Measurements from ENCODE around the gene LRRC15.

Gene LRRC15

DNA sequence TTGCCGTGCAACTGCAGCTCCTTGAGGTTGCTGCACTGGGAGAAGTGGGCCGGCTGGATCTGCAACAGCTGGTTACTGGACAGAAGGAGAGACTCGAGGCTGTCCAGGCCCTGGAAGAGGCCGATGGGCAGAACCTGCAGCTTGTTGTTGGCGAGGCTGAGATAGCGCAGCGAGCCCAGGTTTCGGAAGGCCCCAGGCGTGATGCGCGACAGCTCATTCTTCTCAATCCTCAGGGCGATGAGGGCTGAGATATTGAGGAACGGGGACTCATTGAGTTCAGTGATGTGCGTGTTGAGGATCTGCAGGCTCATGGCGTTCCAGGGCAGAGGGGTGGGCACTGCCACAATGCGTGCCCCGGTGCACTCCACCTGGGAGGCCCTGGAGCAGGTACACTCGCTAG is 9.0 kb downstream of the LRRC15 start:
- DNase-seq (ENCODE audit: low read depth), result no peak

DNA sequence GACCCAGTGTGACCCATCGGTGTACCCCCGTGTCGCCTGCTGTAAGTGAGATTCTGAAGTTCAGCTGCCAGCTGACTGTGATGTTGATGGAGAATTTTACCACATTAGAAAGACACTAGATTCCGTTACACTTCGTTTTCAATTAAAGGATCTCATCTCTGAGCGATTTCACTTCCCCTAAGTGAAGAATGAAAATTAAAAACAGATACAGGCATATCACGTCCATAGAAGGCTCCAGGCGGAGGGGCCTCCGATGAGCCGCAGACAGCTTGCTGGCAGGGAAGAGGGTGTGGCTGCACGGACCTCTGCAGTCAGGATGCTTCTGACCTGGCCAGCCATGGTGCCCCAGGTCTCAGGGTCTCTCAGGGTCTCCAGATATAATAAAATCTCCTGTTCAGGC is 11.9 kb downstream of the LRRC15 start:
- no peak for DNase-seq (ENCODE audit: low read depth)

DNA sequence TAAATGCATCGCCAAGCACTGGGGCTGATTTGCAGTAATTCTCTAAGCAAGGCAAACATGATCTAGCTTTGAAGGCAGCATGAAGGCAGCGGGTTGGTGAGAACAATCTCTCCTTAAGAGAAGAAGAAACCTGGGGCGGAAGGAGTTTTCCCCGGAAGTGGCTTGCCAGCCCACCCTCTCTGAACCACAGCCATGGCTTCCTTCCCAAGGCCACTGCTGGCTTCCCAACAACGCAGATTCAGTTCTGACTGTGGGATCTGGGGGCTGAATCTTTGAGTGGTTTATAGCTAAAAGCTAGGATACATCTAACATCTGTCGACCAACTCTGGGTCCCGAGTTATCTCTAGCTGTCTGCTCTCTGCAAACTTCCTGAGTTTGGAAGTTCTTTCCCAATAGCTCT is 14.2 kb downstream of the LRRC15 start:
- DNase-seq (ENCODE audit: low read depth), result no peak

DNA sequence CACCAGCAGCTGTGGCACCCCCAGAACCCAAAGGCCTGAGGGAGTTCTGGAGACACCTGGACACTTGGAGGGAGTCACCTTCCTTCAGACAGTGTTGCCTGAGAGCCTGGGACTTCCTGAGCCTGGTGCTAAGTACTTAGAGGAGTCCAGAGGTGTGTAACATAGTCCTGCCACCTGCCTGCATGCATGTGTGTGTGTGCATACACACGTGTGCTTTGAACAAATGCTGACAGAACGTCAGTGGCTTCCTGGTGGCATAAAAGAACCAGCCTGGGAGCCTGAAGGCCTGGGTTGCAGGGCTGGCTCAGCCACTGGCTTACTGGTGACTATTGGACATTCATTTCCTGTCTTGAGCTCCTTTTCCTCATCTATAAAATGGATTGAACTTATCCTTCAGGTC is 15.2 kb downstream of the LRRC15 start:
- DNase-seq (ENCODE audit: low read depth), result no peak

DNA sequence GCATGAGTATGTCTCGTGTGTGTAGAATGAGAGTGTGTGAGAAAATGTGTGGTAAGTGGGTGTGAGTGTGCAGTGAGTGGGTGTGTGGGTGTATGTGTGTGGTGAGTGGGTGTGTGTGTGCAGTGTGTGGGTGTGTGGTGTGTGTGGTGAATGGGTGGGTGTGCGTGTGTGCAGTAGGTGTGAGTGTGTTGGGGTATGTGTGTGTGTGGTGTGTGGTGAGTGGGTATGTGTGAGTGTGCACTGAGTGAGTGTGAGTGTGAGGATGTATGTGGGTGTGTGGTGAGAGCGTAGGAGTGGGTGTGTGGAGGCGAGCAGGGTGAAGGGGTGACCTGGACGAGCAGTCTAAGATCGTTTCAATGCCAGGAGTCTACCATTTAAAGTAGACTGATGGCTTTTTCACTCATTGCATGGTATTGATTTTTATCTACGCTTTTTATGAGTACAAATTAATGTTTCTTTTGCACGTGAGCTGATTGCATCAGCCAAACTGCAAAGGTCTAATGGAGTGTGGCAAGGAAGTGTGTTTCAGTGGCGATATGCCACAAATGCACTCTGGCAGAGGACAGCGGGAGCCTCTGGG is 16.8 kb downstream of the LRRC15 start:
- no peak for DNase-seq (ENCODE audit: low read depth)

DNA sequence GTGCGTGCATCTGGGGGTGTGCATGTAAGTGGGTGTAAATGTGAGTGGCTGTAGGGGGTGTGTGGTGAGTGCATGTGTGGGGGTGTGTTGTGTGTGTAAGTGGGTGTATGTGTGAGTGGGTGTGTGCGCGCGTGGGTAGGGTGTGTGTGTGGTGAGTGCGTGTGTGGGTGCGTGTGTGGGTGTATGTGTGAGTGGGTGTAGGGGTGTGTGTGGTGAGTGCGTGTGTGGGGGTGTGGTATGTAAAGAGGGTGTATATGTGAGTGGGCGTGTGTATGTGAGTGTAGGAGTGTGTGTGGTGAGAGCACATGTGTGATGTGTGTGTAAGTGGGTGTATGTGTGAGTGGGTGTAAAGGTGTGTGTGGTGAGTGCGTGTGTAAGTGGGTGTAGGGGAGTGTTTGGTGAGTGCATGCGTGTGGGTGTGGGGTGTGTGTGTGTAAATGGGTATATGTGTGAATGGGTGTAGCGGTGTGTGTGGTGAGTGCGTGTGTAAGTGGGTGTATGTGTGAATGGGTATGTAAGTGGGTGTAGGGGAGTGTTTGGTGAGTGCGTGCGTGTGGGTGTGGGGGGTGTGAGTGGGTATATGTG is 17.5 kb downstream of the LRRC15 start:
- no peak for DNase-seq (ENCODE audit: low read depth)

DNA sequence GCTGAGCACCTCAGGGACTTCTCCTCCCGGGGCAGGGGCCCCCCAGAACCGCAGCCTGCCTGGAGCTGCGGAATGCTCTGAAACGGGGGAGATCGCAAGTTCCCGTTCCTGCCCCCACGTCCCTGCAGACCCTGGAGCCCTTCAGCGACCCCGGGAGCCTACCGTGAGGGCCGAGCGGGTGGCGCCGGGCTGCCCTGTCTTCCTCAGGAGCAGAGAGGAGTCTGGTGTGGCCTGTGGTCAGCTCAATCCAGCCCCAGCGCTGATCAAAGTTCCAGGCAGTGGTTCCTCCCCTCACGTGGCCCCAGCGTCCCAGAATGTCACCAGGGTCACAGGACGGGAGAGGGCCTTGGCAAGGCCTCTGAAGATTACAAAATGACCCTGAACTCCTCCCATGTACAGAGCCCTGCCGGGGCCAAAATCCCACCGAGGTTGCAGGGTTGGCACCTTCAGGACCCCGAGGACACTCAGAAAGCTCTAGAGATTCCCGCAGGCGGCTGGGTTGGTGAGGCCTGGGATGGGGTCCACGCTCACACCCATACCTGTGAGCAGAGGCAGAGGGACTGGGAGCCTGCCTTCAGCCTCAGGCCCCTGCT is 18.4 kb downstream of the LRRC15 start, which contains the start of gene CPN2:
TSS of gene CPN2 (minus strand) at position 249 of the 593 bp plus-strand sequence. CDS start 8,626 bp downstream, outside the sequence.
- no peak for DNase-seq (ENCODE audit: low read depth)

DNA sequence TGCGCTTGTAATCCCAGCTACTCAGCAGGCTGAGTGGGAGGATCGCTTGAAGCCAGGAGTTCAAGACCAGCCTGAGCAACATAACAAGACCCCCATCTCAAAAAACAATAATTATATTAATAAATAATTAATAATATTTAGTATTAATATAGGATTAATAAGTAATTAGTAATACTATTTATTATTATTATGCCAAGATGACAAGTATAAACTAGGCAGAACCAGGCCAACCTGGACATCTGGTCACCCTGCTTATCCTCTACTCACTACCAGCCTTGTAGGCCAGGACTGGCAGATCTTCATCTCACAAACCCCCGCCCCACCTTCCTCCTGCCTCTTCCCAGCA is 18.8 kb downstream of the LRRC15 start:
- DNase-seq (ENCODE audit: low read depth), result no peak

DNA sequence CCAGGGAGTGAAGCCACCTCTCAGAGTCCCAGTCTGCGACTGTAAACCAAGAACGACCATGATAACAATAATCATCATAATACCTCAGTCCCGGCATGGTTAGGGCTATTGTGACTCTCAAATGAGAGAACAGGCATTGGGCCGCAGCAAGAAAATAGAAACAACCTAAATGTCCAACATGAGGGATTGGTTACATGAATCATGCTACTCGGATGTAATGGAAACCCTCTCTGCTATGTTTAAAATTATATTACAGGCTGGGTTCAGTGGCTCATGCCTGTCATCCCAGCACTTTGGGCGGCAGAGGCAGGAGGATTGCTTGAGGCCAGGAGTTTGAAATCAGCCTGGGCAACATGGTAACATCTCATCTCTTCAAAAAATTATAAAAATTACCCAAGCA is 21.2 kb downstream of the LRRC15 start:
- DNase-seq (ENCODE audit: low read depth), result no peak

DNA sequence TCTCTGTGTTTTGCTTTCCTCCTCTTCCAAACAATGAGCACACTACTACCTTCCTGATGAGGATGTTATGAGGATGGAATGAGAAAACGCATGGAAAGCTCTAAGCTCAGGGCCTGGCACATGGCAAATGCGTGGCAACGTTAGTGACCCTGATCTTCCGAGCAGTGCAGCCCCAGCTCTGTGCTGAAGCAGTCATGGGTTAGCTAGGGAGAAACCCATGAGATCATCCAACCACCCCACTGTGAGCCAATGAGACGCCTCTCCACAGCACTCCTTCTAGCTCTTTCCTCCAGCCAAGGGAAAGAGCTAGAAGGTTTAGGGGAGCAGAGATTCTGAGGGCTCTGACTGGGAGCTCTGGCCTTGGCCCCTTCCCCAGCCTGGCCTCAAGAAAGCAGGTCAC is 22.9 kb downstream of the LRRC15 start:
- DNase-seq (ENCODE audit: low read depth), result no peak

DNA sequence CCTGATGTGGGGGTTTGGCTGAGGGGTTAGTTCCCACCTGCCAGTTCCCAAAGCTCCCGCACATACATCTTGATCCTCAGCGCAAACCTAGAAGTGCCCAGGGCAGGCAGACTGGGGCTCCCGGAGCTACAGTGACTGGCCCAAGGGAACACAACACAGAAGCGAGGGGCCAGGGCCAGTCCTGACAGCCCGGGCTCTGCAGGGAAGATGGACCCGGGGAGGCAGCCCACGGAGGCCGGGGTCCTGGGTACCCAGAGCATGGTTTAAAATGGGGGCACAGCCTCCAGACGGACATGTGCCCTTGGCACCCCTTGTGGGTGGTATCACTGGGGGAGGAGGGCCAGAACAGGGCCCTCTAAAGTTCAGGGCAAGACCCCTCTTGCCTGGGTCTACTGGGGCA is 23.5 kb downstream of the LRRC15 start:
- no peak for DNase-seq (ENCODE audit: low read depth)

DNA sequence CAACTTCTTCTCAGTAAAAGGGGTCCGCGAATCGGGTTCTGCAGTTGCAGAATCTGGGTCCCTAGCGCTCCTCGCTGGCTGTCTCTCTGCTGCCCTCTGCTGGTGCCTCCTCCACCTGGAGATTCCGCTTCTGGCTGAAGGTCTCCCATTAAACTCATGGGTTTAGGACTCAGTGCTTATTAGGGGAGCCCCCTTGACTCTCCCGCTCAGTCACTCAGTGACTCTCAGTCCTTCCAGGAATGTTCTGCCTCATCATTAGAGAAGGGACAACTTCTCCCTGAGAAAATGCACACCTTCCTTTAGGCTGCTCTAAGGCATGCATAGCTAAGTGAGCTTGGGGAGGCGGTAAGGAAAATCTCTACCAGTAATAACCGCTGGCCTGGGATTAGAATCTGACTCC is 25.5 kb downstream of the LRRC15 start:
- no peak for DNase-seq (ENCODE audit: low read depth)

DNA sequence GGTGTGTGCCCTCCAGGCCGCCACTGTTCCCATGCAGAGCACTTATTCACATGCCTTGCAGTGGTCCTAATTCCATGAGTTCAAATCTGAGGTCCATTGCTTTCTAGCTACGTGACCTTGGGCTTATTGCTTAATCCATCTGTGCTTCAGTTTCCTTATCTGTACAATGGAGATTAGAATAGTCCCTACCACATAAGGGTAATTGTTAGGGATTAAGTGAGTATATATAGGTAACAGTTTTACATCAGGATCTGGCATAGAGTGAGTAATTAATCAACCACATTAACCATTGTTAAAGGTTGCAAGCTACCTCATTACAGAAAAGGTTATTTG is 26.0 kb downstream of the LRRC15 start:
- no peak for DNase-seq (ENCODE audit: low read depth)

DNA sequence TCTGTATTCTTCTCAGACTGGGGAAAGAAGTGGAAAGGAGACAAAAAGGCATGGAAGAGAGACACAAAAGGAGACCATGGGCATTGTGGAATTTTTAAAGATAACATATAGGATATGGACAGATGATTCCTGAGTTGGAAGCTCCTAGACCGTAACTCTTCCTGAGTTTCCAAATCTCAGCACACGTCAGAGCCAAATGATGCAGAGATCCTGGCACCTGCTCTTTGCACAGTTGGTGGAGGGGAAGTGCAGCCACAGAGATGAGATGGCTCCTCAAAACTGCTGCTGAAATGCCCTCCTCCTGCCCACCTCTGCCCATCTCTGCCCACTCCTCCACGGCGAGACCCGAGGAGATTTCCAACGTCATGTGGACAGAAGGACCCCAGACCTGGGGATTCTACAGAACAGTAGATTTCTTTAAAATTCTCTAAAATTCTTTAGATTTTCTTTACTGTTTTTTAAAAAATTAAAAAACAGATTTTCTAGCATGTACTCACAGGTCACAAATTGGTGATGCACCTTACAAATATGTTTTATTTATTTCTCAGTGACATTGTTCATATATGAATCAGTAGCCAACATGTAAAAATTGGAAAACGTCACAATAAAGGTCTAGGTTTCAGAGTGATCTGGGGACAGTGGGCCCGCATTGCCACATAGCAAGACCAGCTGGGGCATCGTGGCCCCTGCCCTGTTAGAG is 26.5 kb downstream of the LRRC15 start:
- no peak for DNase-seq (ENCODE audit: low read depth)

DNA sequence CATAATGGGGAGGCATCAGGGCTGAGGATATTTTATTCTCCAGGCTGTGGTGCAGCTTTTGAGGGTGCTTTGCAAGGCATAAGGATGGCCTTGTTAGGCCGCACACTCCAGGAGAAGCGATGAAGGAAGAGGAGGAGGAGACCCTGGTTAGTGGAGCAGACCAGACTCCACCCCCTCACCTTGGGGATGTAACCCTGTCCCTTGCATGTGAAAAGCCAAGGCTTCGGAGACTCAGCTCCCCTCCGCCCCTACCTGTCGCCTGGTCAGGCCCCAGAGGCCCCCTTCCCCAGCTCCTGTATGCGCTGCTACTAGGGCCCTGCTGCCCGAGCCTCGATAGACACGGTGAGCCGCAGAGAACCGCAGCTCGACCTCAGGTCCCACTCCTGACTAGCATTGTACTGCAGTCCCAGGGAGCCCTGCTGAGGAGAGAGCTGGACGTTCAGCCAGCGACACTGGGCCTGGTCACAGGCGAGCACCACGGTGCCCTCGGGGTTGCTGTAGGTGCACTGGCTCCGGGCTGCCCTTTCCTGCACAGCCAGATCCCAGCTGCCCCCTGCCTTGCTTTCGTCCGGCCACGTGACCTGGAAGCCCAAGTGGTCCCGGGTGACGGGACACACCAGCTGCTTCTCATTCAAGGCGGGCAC is 28.7 kb downstream of the LRRC15 start:
- no peak for DNase-seq (ENCODE audit: low read depth)

DNA sequence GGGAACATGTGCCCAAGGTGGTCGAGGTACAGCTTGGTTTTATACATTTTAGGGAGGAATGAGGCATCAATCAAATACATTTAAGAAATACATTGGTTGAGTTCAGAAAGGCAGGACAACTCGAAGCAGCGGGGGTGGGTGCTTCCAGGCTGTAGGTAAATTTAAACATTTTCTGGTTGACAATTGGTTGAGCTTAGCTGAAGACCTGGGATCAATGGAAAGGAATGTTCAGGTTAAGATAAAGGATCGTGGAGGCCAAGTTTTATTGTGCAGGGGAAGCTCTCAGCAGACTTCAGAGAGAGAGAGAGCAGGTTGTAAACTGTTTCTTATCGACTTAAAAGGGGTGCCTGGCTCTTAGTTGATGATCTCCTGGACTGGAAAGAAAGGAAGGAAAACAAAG is 29.7 kb downstream of the LRRC15 start:
- no peak for DNase-seq (ENCODE audit: low read depth)

DNA sequence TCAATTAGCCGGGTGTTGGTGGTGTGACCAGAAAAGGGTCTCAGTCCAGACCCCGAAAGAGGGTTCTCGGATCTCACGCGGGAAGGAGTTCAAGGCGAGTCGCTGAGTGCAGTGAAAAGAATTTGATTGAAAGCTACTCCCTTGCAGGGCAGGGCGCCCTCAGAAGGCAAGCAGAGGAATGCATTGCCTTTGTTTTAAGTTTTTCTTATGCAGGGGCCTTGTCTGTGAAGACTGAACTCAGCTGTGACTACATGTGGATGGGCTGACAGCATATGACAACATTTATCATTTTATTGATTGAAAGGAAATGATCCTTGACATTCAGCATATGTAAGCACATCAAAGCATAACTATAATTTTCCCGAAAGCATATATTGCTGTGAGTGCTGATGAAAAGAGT is 30.2 kb downstream of the LRRC15 start:
- no peak for DNase-seq (ENCODE audit: low read depth)

DNA sequence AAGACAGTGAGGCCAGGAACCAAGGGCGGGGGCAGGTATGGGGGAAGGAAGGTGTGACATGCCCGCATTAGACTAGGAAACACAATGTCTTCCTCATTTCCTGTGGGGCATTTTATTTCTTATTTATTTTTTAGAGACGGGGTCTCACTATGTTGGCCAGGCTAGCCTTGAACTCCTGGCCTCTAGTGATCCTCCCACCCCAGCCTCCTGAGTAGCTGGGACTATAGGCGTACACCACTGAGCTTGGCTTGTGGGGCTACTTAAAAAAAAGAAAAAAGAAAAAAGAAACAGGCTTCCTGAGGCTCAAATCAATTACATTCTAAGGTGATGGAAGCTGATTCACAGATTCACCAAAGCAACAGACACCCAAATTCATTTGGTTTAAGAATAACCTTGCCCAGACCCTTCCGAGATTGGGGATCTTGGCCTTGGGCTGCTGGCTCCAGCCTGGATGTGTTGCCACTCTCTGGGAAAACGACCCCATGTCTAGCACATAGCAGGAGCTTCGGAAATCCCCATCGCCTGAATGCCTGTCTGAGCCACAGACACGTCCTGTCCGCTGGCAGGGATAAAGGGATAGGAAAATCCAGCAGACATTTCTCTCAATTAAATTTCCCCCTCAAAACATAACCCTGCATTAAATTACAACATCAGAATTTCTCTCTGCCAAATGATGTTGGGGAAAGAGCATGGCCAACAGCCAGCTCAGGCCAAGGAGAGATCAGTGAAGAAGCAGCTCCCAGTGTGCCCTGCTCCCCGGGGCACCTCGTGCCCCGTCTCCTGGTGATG is 31.4 kb downstream of the LRRC15 start:
- no peak for DNase-seq (ENCODE audit: low read depth)

DNA sequence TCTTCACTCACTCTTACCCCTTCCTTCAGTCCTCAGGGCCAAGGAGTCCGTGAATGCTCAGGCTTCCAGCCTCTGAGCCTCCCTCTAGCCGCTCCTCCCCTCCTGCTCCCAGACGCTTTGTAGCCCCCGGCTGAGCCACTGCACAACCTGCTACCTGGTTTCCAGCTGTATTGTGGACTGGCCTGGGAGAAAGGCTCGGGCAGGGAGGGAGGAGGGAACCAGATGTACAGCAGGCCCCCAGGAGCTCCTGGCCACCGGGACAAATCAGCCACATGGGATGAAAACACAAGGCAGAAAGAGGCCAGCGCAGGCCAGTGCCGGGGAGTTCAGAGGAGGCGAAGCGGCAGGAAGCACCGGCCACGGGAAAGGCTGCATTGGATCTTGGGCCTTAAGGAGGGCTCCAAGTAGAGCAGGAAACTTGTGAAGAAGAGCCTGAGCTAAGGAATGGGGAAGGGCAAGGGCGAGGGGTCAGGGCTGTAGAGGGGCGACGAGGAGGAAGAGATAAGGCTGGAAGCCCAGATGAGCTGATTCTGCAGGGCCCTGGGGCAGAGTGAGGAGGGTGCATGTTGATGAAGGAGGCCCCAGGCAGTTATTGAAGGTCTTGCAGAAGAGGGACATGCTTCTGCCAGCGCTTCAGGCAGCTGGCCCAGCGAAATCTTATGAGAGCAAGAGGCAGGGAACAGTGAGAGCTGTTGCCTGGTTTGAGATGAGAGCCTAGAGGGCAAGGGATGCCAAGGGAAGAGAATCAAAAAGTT is 32.8 kb downstream of the LRRC15 start:
- DNase-seq (ENCODE audit: low read depth), result no peak

DNA sequence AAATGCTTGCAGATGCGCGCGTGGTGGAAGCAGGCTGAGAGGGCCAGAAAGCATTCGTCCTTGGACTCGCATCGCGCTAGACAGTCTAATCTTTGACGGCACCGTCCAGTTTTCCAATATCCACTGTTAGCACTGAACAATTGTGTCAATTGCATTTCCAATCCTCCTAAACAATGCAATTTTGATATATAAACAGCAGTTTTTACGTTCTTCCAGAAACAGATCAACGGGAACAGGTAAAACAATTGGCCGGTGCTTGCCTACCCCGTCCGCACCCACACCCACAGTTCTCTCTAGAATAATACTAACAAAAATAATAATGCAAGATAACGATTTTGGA is 35.6 kb downstream of the LRRC15 start:
- no peak for DNase-seq (ENCODE audit: low read depth)

DNA sequence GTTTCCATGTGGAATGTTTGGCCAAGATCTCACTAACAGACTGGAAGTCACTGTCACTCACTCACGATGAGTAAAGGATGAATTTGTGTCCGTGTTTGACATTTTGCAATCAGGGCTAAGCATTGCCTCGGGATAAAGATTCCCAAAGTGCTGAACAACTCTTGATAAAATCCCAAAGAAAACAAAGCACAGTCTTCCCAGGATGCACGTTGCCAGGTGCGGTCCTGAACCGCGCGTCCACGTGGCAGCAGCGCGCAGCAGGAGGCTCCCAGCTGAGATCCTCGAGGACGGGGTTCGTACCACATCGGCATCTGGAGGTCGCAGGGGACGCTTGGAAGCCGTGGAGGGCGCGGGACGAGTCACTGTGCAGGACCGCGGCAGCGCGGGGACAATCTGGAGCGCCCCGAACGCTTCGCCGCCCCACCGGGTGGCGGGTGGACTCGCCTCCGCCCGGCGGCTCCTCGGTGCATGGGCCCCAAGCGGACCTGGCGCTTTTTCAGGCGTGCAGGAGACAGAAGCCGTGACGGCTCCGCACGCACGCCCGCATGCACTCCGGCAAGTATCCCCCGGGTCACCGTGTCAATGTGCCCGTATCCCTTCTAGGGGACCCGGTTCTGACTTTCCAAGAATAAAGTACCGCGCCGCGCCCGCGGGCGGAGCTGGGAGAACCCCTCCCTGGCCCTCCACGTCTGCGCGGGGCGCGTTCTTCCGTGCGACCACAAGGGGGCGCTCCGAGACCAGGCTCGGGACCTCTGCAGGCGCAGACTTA is 36.1 kb downstream of the LRRC15 start:
- no peak for DNase-seq (ENCODE audit: low read depth)
